Adrenal gland (tissue), 5 donors: ENCODE results near the gene SCN4A.

Source experiments
- POLR2A ChIP-seq, 2 donors: fragments of 450-650 bp; IDR thresholded peaks; one replicate each; pipeline ENCODE4 v1.6.1; 2017; ENCODE audit warnings: antibody characterized with exemption in 2 of 2, mild to moderate bottlenecking in 2 of 2, moderate library complexity in 1 of 2
- TF ChIP-seq, protein P1 (sequence below), 6 experiments: fragments of 450-650 bp in 4 of 6; fragments of 200-600 bp in 2 of 6; sonication (generic) in 1 of 6; IDR thresholded peaks; 1 replicate in 5 of 6; 2 replicates in 1 of 6; pipeline versions ENCODE4 v1.5.1 to v1.8.0; 2016 to 2021; ENCODE audit warnings: antibody characterized with exemption in 6 of 6, mild to moderate bottlenecking in 2 of 6, moderate library complexity in 1 of 6
- donor health status: DM: no; HTN: no; CAD: no.

DNA sequence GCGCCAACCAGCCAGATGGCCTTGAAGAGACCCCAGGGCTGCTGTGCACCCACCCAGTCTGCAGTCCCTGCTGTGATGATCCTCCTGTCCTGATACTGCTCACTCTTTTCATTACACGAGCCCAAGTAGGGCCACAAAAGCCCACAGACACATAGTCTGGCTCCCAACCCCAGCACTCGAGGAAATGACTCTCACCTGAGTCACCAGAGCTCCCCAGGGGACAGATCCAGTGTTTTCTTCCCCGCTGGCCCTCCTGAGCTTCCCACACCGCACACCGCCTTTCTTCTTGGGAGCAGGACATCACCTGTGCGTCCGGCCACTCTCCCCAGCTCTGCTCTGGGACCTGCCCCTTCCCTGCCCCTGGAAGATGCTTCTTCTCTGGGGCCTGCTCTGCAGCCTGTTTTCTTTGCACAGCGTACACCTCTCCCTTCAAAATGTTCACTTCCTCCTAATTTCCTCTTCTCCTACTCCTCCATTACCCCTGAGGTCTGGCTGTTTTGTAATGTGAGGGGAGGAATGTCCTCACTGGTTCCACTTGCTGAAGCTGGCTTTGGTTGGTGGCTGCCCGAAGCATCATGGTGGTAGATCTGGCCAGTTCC lies 2.0 kb upstream of the SCN4A start:
- TF ChIP-seq, protein P1, sequence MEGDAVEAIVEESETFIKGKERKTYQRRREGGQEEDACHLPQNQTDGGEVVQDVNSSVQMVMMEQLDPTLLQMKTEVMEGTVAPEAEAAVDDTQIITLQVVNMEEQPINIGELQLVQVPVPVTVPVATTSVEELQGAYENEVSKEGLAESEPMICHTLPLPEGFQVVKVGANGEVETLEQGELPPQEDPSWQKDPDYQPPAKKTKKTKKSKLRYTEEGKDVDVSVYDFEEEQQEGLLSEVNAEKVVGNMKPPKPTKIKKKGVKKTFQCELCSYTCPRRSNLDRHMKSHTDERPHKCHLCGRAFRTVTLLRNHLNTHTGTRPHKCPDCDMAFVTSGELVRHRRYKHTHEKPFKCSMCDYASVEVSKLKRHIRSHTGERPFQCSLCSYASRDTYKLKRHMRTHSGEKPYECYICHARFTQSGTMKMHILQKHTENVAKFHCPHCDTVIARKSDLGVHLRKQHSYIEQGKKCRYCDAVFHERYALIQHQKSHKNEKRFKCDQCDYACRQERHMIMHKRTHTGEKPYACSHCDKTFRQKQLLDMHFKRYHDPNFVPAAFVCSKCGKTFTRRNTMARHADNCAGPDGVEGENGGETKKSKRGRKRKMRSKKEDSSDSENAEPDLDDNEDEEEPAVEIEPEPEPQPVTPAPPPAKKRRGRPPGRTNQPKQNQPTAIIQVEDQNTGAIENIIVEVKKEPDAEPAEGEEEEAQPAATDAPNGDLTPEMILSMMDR (IDR thresholded peaks at IDR 0.05), result no peak
- no peak for TF ChIP-seq POLR2A (IDR thresholded peaks at IDR 0.05)
